Measurements from ENCODE around the gene CDKAL1.
"Not testable (repeated sequence)": the region's sequence is repeated elsewhere in the genome, so short reads cannot be mapped to it uniquely, and the experiment has no call there.

- not testable (repeated sequence) for TF ChIP-seq POLR2A, POLR2AphosphoS5 (IDR thresholded peaks at IDR 0.05)
- TF ChIP-seq, protein P1, sequence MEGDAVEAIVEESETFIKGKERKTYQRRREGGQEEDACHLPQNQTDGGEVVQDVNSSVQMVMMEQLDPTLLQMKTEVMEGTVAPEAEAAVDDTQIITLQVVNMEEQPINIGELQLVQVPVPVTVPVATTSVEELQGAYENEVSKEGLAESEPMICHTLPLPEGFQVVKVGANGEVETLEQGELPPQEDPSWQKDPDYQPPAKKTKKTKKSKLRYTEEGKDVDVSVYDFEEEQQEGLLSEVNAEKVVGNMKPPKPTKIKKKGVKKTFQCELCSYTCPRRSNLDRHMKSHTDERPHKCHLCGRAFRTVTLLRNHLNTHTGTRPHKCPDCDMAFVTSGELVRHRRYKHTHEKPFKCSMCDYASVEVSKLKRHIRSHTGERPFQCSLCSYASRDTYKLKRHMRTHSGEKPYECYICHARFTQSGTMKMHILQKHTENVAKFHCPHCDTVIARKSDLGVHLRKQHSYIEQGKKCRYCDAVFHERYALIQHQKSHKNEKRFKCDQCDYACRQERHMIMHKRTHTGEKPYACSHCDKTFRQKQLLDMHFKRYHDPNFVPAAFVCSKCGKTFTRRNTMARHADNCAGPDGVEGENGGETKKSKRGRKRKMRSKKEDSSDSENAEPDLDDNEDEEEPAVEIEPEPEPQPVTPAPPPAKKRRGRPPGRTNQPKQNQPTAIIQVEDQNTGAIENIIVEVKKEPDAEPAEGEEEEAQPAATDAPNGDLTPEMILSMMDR (IDR thresholded peaks at IDR 0.05) = not testable (repeated sequence)
Measured at GRCh38 chr6:20617537-20617936, 83.3 kb downstream of the CDKAL1 start.

All from prostate gland (tissue), 2 donors.